Esophagus (tissue), 2 donors: ENCODE results near the gene ARHGAP31. TPM values are rescaled to one million over a fixed set of nuclear protein-coding genes. Genes with fewer than 3 reads are reported as not detected.

Source experiments
- H3K27ac ChIP-seq, 2 donors: one replicate each; pipeline ENCODE4 v1.5.1; 2013; ENCODE audit warnings: low read depth in 2 of 2, mild to moderate bottlenecking in 2 of 2, inconsistent platforms in 1 of 2, low read length in 1 of 2, moderate library complexity in 1 of 2
- H3K27me3 ChIP-seq, 2 donors: one replicate each; pipeline ENCODE4 v1.6.1; 2013; ENCODE audit warnings: low read length in 2 of 2, control low read depth in 1 of 2, mild to moderate bottlenecking in 1 of 2; ENCODE audit not compliant: insufficient read depth in 2 of 2, control insufficient read depth in 1 of 2
- H3K36me3 ChIP-seq, 2 donors: one replicate each; pipeline ENCODE4 v1.6.1; 2013; ENCODE audit warnings: low read length in 1 of 2; ENCODE audit not compliant: control insufficient read depth in 2 of 2, insufficient read depth in 2 of 2
- H3K4me1 ChIP-seq, 2 donors: one replicate each; pipeline ENCODE4 v1.6.1; 2013; ENCODE audit warnings: low read length in 1 of 2; ENCODE audit not compliant: control insufficient read depth in 2 of 2, insufficient read depth in 2 of 2
- H3K4me3 ChIP-seq, 2 donors: one replicate each; pipeline ENCODE4 v1.5.1; 2013; ENCODE audit warnings: low read length in 2 of 2, mild to moderate bottlenecking in 2 of 2, low read depth in 1 of 2, moderate library complexity in 1 of 2
- H3K9me3 ChIP-seq, 2 donors: one replicate each; pipeline ENCODE4 v1.6.1; 2013; ENCODE audit warnings: mild to moderate bottlenecking in 2 of 2, low read depth in 1 of 2, low read length in 1 of 2, moderate library complexity in 1 of 2; ENCODE audit not compliant: control insufficient read depth in 2 of 2, insufficient read depth in 1 of 2
- WGBS, 2 donors: extraction: QIAGEN DNeasy Blood & Tissue Kit; methylation state at CpG; one replicate each; pipeline ENCODE4 v1.1.7; 2013; 5-methylcytosine and 5-hydroxymethylcytosine counted together
- polyA plus RNA-seq, 2 donors: library from polyadenylated mRNA; stranded (reverse); fragments of 200-250 nt; gene quantifications; one replicate each; pipeline ENCODE4 v1.2.3, GENCODE V29; 2013
- donor health status: healthy with polysubstance abuse.
- donor health status: Bipolar disorder and iron deficiency.

Gene ARHGAP31
- polyA plus RNA-seq, 2 donors: 1.6 TPM

DNA sequence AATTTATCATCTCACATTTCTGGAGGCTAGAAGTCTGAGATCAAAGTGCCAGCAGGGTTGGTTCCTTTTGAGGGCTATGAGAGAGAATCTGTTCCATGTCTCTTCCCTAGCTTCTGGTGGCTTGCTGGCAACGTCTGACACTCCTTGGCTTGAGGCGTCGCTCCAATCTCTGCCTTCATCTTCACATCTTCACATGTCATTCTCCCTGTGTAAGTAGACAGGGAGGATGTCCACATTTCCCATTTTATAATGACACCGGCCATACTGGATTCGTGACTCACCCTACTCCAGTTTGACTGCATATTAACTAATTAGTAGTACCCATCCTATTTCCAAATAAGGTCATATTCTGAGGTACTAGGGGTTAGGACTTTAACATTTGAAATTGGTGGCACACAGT, 17.5 kb upstream of the ARHGAP31 start:
- Histone ChIP-seq H3K9me3 (no peaks in the 10 kb centered on the region), H3K27me3 (no peaks in the 10 kb centered on the region), H3K4me3 (no peak overlapping the region), H3K27ac (no peak overlapping the region), H3K4me1 (no peaks in the 10 kb centered on the region), H3K36me3 (no peaks in the 10 kb centered on the region)
- WGBS, 2 donors: 76 to 82% methylated on average over 5 of the region's 5 CpGs

DNA sequence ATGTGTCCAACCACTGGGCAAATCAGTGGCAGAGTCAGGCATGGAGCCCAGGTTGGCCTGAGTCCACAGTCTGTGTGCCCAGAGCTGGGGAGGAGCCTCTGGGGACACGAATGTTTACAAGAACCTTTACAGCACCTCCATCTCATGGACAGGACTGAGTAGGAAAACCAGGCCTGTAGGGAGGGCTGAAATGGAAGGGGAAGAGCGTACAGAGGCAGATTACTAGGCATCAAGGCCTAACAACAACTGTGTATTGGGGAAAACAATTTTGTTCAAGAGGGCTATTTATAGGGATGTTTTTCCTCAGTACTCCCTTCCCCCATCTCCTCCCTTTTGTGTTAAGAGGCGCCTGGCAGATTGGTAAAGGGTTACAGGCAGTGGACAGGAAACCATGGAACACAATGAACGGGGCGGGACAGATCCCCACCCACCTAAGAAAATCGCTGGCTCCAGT, 15.1 kb upstream of the ARHGAP31 start:
- Histone ChIP-seq H3K36me3 (no peaks in the 10 kb centered on the region), H3K9me3 (peaks cover 0 to 7% of the 10 kb centered on the region in 2 donors), H3K27ac (peak overlapping the region in 1 of 2 donors; percentile 42), H3K4me3 (no peak overlapping the region), H3K27me3 (no peaks in the 10 kb centered on the region), H3K4me1 (no peaks in the 10 kb centered on the region)
- 47 to 51% methylated on average over 6 of the region's 6 CpGs for WGBS, 2 donors

DNA sequence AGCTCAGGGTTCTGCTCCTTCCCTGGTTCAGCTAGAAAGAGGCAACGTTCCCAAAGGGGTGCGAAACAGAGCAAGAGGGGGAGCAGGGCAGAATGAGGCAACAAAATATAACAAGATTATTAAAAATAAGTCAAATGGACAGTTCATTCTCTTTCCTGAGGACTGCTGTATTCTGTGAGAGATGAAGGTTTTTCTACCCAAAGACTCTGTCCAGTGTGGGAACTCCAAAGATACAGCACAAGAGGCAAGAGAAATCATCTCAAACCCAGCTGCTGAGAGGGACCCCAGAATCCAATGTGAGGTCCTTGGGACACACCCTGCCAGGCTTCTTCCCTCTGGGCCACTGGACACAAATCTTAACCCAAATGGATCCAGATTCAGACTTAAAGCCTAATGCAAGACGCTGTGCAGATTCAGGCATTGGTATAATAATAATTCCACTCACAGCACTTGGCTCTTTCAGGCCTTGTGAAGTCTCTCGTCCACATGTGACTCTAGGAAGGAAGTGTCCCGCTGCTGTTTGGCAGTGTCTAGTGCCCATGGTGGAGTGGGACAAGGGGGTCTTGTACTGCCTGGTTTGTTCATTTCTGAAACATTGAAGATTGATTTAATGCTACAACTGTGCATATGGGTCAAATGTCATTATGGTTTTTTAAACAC, 14.5 kb upstream of the ARHGAP31 start:
- Histone ChIP-seq H3K4me1 (no peaks in the 10 kb centered on the region), H3K27ac (peak overlapping the region in 1 of 2 donors; percentile 42), H3K27me3 (no peaks in the 10 kb centered on the region), H3K36me3 (no peaks in the 10 kb centered on the region), H3K9me3 (peaks cover 0 to 7% of the 10 kb centered on the region in 2 donors), H3K4me3 (no peak overlapping the region)
- WGBS, 2 donors: 75 to 78% methylated on average over 5 of the region's 5 CpGs

DNA sequence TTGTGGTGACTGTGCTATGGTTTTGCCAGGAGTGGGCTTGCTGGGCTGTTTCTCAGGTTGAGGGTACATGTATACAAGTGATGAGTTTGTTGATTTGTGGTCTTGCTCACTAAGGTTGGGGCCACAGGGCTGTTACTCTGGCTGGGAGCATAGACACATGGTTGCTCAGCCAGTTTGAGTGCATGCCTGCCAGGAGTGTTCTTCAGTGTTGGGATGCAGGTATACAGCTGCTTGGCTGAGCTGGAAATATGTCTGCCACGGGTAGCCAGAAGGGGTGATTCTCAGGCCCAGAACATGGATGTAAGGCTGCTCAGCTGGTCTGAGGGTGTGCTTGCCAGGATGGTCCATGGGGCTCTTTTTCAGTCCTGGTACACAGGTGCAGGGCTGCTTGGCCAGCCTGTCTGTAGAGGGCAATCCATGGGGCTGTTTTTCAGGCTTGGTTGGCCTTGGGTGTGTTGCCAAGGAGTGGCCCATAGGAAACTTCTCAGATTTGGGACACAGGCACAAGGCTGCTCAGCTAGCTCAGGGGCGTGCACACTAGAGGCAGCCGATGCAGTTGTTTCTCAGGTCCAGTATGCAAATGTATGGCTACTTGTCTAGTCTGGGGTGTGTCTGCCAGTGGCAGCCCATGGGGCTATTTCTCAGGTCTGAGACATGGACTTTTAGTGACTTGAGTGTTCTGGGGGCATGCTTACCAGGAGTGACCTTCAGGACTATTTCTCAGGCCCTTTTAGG, 5.3 kb upstream of the ARHGAP31 start:
- peak overlapping the region; percentile 35 to 82 for H3K27ac ChIP-seq
- no peaks in the 10 kb centered on the region for H3K36me3 ChIP-seq
- H3K4me1 ChIP-seq: peaks cover 3 to 5% of the 10 kb centered on the region in 2 donors
- no peak overlapping the region for H3K4me3 ChIP-seq
- no peaks in the 10 kb centered on the region for H3K27me3 ChIP-seq
- no peaks in the 10 kb centered on the region for H3K9me3 ChIP-seq
- 82 to 84% methylated on average over 3 of the region's 3 CpGs for WGBS, 2 donors

DNA sequence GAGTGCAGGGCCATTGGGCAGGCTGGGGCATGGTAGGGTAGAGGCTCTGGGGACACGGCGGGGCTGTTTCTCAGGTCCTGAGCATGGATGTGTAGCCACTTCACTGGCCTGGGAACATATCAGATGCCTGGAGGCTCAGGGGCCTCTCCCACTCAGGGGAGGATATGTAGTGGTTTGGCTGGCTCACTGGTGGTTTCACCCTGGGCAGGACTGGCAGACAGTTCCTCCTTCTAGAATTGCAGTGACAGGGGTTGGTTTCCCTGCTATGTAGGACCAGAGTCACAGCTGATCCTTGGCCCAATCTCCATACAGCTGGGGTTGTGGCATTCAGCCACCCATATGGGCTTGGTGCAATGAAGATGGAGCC, 4.8 kb upstream of the ARHGAP31 start:
- Histone ChIP-seq H3K4me1 (peaks cover 3 to 5% of the 10 kb centered on the region in 2 donors), H3K4me3 (no peak overlapping the region), H3K27me3 (no peaks in the 10 kb centered on the region), H3K27ac (peak overlapping the region; percentile 35 to 82), H3K9me3 (no peaks in the 10 kb centered on the region), H3K36me3 (no peaks in the 10 kb centered on the region)
- WGBS, 2 donors: 83 to 84% methylated on average over 2 of the region's 2 CpGs

DNA sequence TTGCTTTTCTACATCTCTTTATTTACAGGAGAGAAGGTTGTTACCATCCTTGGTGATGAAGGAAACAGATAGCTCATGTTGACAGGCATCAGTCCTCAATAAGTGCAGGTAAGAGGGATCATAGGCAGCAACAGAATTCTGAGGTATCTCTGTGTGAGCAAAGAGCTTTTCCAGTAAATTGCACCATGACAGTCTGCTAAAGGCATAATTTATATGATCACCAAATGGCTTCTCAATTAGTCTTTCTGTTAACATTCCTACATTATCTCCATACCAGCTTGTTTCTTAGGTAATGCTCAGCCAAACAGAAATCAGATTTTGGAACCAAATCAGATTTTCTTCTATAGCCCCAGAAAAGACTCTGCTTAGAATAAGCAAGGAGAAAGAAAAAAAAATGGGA, 3.6 kb upstream of the ARHGAP31 start:
- H3K27me3 ChIP-seq: no peaks in the 10 kb centered on the region
- H3K36me3 ChIP-seq: no peaks in the 10 kb centered on the region
- no peak overlapping the region for H3K4me3 ChIP-seq
- H3K4me1 ChIP-seq: peaks cover 3 to 7% of the 10 kb centered on the region in 2 donors
- no peaks in the 10 kb centered on the region for H3K9me3 ChIP-seq
- H3K27ac ChIP-seq: no peak overlapping the region

GRCh38 chr3:119291062-119291700, 3.0 kb upstream of the ARHGAP31 start:
- H3K9me3 ChIP-seq: no peaks in the 10 kb centered on the region
- WGBS, 2 donors: 68 to 83% methylated on average over 7 of the region's 7 CpGs
- peaks cover 3 to 7% of the 10 kb centered on the region in 2 donors for H3K4me1 ChIP-seq
- no peak overlapping the region for H3K4me3 ChIP-seq
- H3K27me3 ChIP-seq: no peaks in the 10 kb centered on the region
- H3K36me3 ChIP-seq: no peaks in the 10 kb centered on the region
- no peak overlapping the region for H3K27ac ChIP-seq

DNA sequence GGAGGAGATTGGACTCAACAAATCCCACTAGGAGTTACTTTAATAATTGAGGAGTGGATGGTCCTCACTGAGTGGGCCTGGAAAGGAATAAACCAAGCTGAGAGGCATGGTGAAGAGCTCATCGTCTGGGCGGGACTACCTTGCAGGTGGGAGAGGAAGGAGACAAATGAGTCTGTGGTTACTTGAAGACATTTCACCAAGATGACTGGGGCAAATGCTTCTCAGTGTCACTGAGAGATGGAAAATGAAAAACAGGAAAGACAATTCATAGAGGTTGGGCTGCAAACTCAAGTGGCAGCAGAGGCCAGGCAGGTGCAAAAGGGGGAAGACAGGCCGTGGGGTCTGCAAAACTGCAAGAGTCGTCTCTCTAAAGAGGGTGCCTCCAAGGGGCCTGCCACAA, 1.5 kb upstream of the ARHGAP31 start:
- Histone ChIP-seq H3K36me3 (no peaks in the 10 kb centered on the region), H3K27me3 (no peaks in the 10 kb centered on the region), H3K4me1 (peaks cover 3 to 11% of the 10 kb centered on the region in 2 donors), H3K27ac (no peak overlapping the region), H3K4me3 (no peak overlapping the region), H3K9me3 (no peaks in the 10 kb centered on the region)
- 83 to 89% methylated on average over 4 of the region's 4 CpGs for WGBS, 2 donors

DNA sequence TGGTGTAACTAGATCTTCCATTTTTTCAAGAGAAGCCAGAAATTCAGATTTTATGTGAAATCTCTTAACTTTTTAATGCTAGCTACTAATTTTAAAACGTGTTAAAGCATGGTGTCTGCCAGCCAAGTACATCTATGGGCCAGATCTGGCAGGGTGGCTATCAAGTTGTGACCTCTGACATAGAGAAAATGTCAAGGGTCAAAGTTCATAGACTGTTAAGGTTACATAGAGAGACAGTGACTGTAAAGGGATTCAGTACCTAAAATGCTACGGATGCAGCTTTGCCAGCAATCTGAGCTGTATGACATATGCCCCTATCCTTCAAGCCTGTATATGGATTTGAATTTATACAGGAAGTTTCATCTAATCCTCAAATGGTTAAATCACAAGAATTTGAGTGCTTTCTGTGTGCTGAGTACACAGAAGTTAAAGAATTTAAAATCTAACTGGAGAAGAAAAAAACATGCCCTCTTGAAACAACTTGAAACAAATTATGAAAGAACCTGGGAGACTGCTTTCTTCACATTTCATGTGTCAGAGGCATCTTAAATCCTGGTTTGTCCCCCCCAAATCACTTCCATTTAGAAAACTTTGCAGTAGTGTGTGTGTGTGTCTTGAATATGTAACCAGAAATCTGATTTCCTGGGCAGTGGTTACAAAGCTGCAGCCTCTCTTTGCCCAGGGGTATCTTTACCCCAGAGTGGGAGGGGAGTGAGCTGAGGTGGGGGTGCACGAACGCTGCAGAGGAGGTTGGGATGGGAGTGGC, 895 bp upstream of the ARHGAP31 start:
- H3K27me3 ChIP-seq: no peaks in the 10 kb centered on the region
- peak overlapping the region; percentile 84 to 85 for H3K27ac ChIP-seq
- H3K4me3 ChIP-seq: peak overlapping the region; percentile 70 to 73
- no peaks in the 10 kb centered on the region for H3K9me3 ChIP-seq
- 30 to 32% methylated on average over 4 of the region's 4 CpGs for WGBS, 2 donors
- H3K4me1 ChIP-seq: peaks cover 3 to 11% of the 10 kb centered on the region in 2 donors
- no peaks in the 10 kb centered on the region for H3K36me3 ChIP-seq
